ENCODE results near the gene NTRK1.
A peak's percentile ranks its signal among the peaks of the same experiment; 100 is the strongest.

NTRK1 gene

GRCh38 chr1:156885314-156885713 lies 24.6 kb downstream of the NTRK1 start:
- Histone ChIP-seq H3K9me3 (no peaks in the 10 kb centered on the region), H3K4me3 (no peak overlapping the region), H3K36me3 (replicated peaks) (no peaks in the 10 kb centered on the region), H3K27me3 (ENCODE audit: low read depth) (no peaks in the 10 kb centered on the region), H3K4me1 (peaks cover 5% of the 10 kb centered on the region)
- in situ Hi-C loops (cut with MboI; ENCODE audit: low sequenced_read_pairs) = no loop called here
- DNase-seq (ENCODE audit: low spot score in 2 of 2) = no peak

GRCh38 chr1:156885880-156886355 lies 25.3 kb downstream of the NTRK1 start:
- peaks cover 9% of the 10 kb centered on the region for H3K4me1 ChIP-seq
- no peak for DNase-seq (ENCODE audit: low spot score in 2 of 2)
- no peaks in the 10 kb centered on the region for H3K36me3 ChIP-seq (replicated peaks)
- H3K4me3 ChIP-seq = no peak overlapping the region
- in situ Hi-C loops (cut with MboI; ENCODE audit: low sequenced_read_pairs) = no loop called here
- H3K27me3 ChIP-seq (ENCODE audit: low read depth) = no peaks in the 10 kb centered on the region
- H3K9me3 ChIP-seq = no peaks in the 10 kb centered on the region

- Histone ChIP-seq H3K9me3 (no peaks in the 10 kb centered on the region), H3K4me3 (no peak overlapping the region), H3K36me3 (replicated peaks) (no peaks in the 10 kb centered on the region), H3K4me1 (peaks cover 17% of the 10 kb centered on the region), H3K27me3 (ENCODE audit: low read depth) (no peaks in the 10 kb centered on the region)
- in situ Hi-C loops (cut with MboI; ENCODE audit: low sequenced_read_pairs) = no loop called here
- DNase-seq (ENCODE audit: low spot score in 2 of 2) = no peak
Observed at GRCh38 chr1:156886583-156887281, 26.1 kb downstream of the NTRK1 start.

- in situ Hi-C loops (cut with MboI; ENCODE audit: low sequenced_read_pairs) = no loop called here
- Histone ChIP-seq H3K27me3 (ENCODE audit: low read depth) (no peaks in the 10 kb centered on the region), H3K4me3 (no peak overlapping the region), H3K36me3 (replicated peaks) (no peaks in the 10 kb centered on the region), H3K4me1 (peaks cover 21% of the 10 kb centered on the region), H3K9me3 (no peaks in the 10 kb centered on the region)
- no peak for DNase-seq (ENCODE audit: low spot score in 2 of 2)
Observed at GRCh38 chr1:156887317-156887716, 26.7 kb downstream of the NTRK1 start.

GRCh38 chr1:156887734-156888133 lies 27.1 kb downstream of the NTRK1 start:
- Histone ChIP-seq H3K27me3 (ENCODE audit: low read depth) (no peaks in the 10 kb centered on the region), H3K4me1 (peaks cover 21% of the 10 kb centered on the region), H3K9me3 (no peaks in the 10 kb centered on the region), H3K4me3 (no peak overlapping the region), H3K36me3 (replicated peaks) (no peaks in the 10 kb centered on the region)
- in situ Hi-C loops (cut with MboI; ENCODE audit: low sequenced_read_pairs) = no loop called here
- no peak for DNase-seq (ENCODE audit: low spot score in 2 of 2)

GRCh38 chr1:156889802-156890580 lies 29.3 kb downstream of the NTRK1 start:
- Histone ChIP-seq H3K36me3 (replicated peaks) (no peaks in the 10 kb centered on the region), H3K4me3 (no peak overlapping the region), H3K9me3 (no peaks in the 10 kb centered on the region), H3K27me3 (ENCODE audit: low read depth) (no peaks in the 10 kb centered on the region), H3K4me1 (peaks cover 21% of the 10 kb centered on the region)
- in situ Hi-C loops (cut with MboI; ENCODE audit: low sequenced_read_pairs) = no loop called here
- peak; percentile 86 to 93 for DNase-seq (ENCODE audit: low spot score in 2 of 2)

GRCh38 chr1:156892190-156893047 lies 31.8 kb downstream of the NTRK1 start:
- Histone ChIP-seq H3K36me3 (replicated peaks) (no peaks in the 10 kb centered on the region), H3K4me3 (peak overlapping the region; percentile 6; the same call in 1 of the 2 replicates), H3K9me3 (no peaks in the 10 kb centered on the region), H3K27me3 (ENCODE audit: low read depth) (no peaks in the 10 kb centered on the region), H3K4me1 (peaks cover 21% of the 10 kb centered on the region)
- in situ Hi-C loops (cut with MboI; ENCODE audit: low sequenced_read_pairs) = no loop called here
- DNase-seq (ENCODE audit: low spot score in 2 of 2) = peak; percentile 85 to 97

- no peak within 1 kb of the TSS for H3K4me3 ChIP-seq
- H3K4me1 ChIP-seq = peaks cover 21% of the 10 kb centered on the region
- in situ Hi-C loops (cut with MboI; ENCODE audit: low sequenced_read_pairs) = no loop called here
- no peak for DNase-seq (ENCODE audit: low spot score in 2 of 2)
- no peaks in the 10 kb centered on the region for H3K36me3 ChIP-seq (replicated peaks)
- H3K9me3 ChIP-seq = no peaks in the 10 kb centered on the region
- H3K27me3 ChIP-seq (ENCODE audit: low read depth) = no peaks in the 10 kb centered on the region
Observed at GRCh38 chr1:156893048-156893953, 32.6 kb downstream of the NTRK1 start, which contains the start of gene PEAR1. Gene PEAR1, plus strand, starts transcription at chr1:156893718. Its CDS starts 10,209 bp downstream, at chr1:156903927.

GRCh38 chr1:156894001-156894400 lies 33.3 kb downstream of the NTRK1 start:
- in situ Hi-C loops (cut with MboI; ENCODE audit: low sequenced_read_pairs) = no loop called here
- H3K36me3 ChIP-seq (replicated peaks) = no peaks in the 10 kb centered on the region
- no peak for DNase-seq (ENCODE audit: low spot score in 2 of 2)
- no peaks in the 10 kb centered on the region for H3K9me3 ChIP-seq
- H3K4me3 ChIP-seq = no peak overlapping the region
- peaks cover 21% of the 10 kb centered on the region for H3K4me1 ChIP-seq
- no peaks in the 10 kb centered on the region for H3K27me3 ChIP-seq (ENCODE audit: low read depth)

GRCh38 chr1:156894711-156895454 lies 34.2 kb downstream of the NTRK1 start:
- peaks cover 21% of the 10 kb centered on the region for H3K4me1 ChIP-seq
- no peaks in the 10 kb centered on the region for H3K27me3 ChIP-seq (ENCODE audit: low read depth)
- DNase-seq (ENCODE audit: low spot score in 2 of 2) = no peak
- H3K9me3 ChIP-seq = no peaks in the 10 kb centered on the region
- in situ Hi-C loops (cut with MboI; ENCODE audit: low sequenced_read_pairs) = no loop called here
- H3K4me3 ChIP-seq = no peak overlapping the region
- no peaks in the 10 kb centered on the region for H3K36me3 ChIP-seq (replicated peaks)

GRCh38 chr1:156895455-156895812 lies 34.8 kb downstream of the NTRK1 start:
- in situ Hi-C loops (cut with MboI; ENCODE audit: low sequenced_read_pairs) = no loop called here
- Histone ChIP-seq H3K36me3 (replicated peaks) (no peaks in the 10 kb centered on the region), H3K4me1 (peaks cover 15% of the 10 kb centered on the region), H3K27me3 (ENCODE audit: low read depth) (no peaks in the 10 kb centered on the region), H3K4me3 (no peak overlapping the region), H3K9me3 (no peaks in the 10 kb centered on the region)
- DNase-seq (ENCODE audit: low spot score in 2 of 2) = no peak

- Histone ChIP-seq H3K36me3 (replicated peaks) (no peaks in the 10 kb centered on the region), H3K4me1 (peaks cover 12% of the 10 kb centered on the region), H3K9me3 (no peaks in the 10 kb centered on the region), H3K4me3 (no peak overlapping the region), H3K27me3 (ENCODE audit: low read depth) (no peaks in the 10 kb centered on the region)
- DNase-seq (ENCODE audit: low spot score in 2 of 2) = no peak
- in situ Hi-C loops (cut with MboI; ENCODE audit: low sequenced_read_pairs) = no loop called here
Observed at GRCh38 chr1:156895927-156896326, 35.3 kb downstream of the NTRK1 start.
